H1 (cell line): ENCODE data around the gene ALPP. TPM values are rescaled to one million over a fixed set of nuclear protein-coding genes. Genes with fewer than 3 reads are reported as not detected.

Source experiments
- CTCF ChIA-PET: fragments of 300-600 bp; sonication (Branson Sonifier 250); formaldehyde crosslinking; loops from one replicate; lab custom pipeline; 2021; ENCODE audit not compliant: partially characterized antibody; lab: Charles Lee
- POLR2A ChIA-PET: fragments of 300-600 bp; sonication (Branson Sonifier 250); formaldehyde crosslinking; loops from one replicate; lab custom pipeline; 2021; ENCODE audit warnings: inconsistent platforms; ENCODE audit not compliant: partially characterized antibody; lab: Charles Lee
- DNase-seq, 2 experiments: peaks; one replicate each; pipeline versions ENCODE4 v3.0.0 to v3.0.0-alpha.2; 2010 to 2022; ENCODE audit warnings: low spot score in 2 of 2, low read depth in 1 of 2, mixed read lengths in 1 of 2
- FAIRE-seq: peaks from 2 replicates; lab custom pipeline; 2011; peaks lifted over from hg19 to GRCh38; lab: Jason Lieb, UNC
- H2AFZ ChIP-seq: 2 replicates; pipeline ENCODE4 v1.8.1; 2012; ENCODE audit warnings: low read length, inconsistent platforms
- H2AK5ac ChIP-seq: 2 replicates; pipeline ENCODE4 v1.6.1; 2013; ENCODE audit warnings: low read depth, low read length
- H2BK120ac ChIP-seq: replicated peaks from 2 replicates; pipeline ENCODE3; 2013; ENCODE audit warnings: low read depth, low read length, inconsistent platforms
- H2BK12ac ChIP-seq: 2 replicates; pipeline ENCODE4 v1.6.1; 2013; ENCODE audit warnings: low read depth, low read length
- H2BK15ac ChIP-seq: 2 replicates; pipeline ENCODE4 v1.6.1; 2013; ENCODE audit warnings: low read length
- H2BK20ac ChIP-seq: 2 replicates; pipeline ENCODE4 v1.6.1; 2013; ENCODE audit warnings: low read length
- H2BK5ac ChIP-seq: 2 replicates; pipeline ENCODE4 v1.6.1; 2013; ENCODE audit warnings: low read depth, low read length
- H3K14ac ChIP-seq: 2 replicates; pipeline ENCODE4 v1.6.1; 2013; ENCODE audit warnings: inconsistent platforms; ENCODE audit not compliant: insufficient read length
- H3K18ac ChIP-seq: 2 replicates; pipeline ENCODE4 v1.6.1; 2013; ENCODE audit warnings: low read length; ENCODE audit errors: extremely low read depth
- H3K23ac ChIP-seq: 2 replicates; pipeline ENCODE4 v1.6.1; 2013; ENCODE audit warnings: inconsistent platforms; ENCODE audit not compliant: insufficient read length
- H3K23me2 ChIP-seq: 2 replicates; pipeline ENCODE4 v1.6.1; 2013; ENCODE audit warnings: low read depth, low read length
- H3K27ac ChIP-seq: 2 replicates; pipeline ENCODE4 v1.6.1; 2011; ENCODE audit warnings: low read depth, low read length, inconsistent platforms
- H3K27me3 ChIP-seq, 4 experiments: replicated peaks in 1 of 4; 1 replicate in 1 of 4; 2 replicates in 3 of 4; pipeline versions ENCODE4 v1.6.1 to v1.8.1; 2011 to 2013; ENCODE audit warnings: low read length in 3 of 4, mild to moderate bottlenecking in 3 of 4, inconsistent platforms in 2 of 4, mixed read lengths in 2 of 4, moderate library complexity in 1 of 4; ENCODE audit not compliant: control insufficient read depth in 3 of 4, insufficient read depth in 3 of 4; ENCODE audit errors: extremely low read depth in 1 of 4
- H3K36me3 ChIP-seq, 4 experiments: 2 replicates each; pipeline versions ENCODE4 v1.6.1 to v1.8.1; 2011 to 2013; ENCODE audit warnings: mild to moderate bottlenecking in 4 of 4, low read length in 3 of 4, moderate library complexity in 2 of 4, control low read depth in 1 of 4, inconsistent platforms in 1 of 4; ENCODE audit not compliant: insufficient read depth in 4 of 4, control insufficient read depth in 2 of 4
- H3K4ac ChIP-seq: replicated peaks from 2 replicates; pipeline ENCODE3; 2013; ENCODE audit warnings: low read length, low read depth, mixed read lengths, inconsistent platforms; ENCODE audit not compliant: insufficient read length
- H3K4me1 ChIP-seq, 4 experiments: replicated peaks in 1 of 4; 1 replicate in 1 of 4; 2 replicates in 3 of 4; pipeline versions ENCODE4 v1.6.1 to v1.8.1; 2011 to 2013; ENCODE audit warnings: low read length in 3 of 4, inconsistent platforms in 2 of 4, mixed read lengths in 1 of 4; ENCODE audit not compliant: insufficient read depth in 4 of 4, control insufficient read depth in 3 of 4
- H3K4me2 ChIP-seq, 2 experiments: 2 replicates each; pipeline versions ENCODE4 v1.6.1 to v1.8.1; 2011 to 2013; ENCODE audit warnings: low read depth in 2 of 2, low read length in 2 of 2, control low read depth in 1 of 2, inconsistent platforms in 1 of 2, mild to moderate bottlenecking in 1 of 2; ENCODE audit not compliant: insufficient read depth in 1 of 2
- H3K4me3 ChIP-seq, 4 experiments: fragments of 200-600, 300-600 bp in 1 of 4; sonication (generic), shearing (Covaris generic), sonication (Bioruptor Twin) in 1 of 4; 2 replicates each; pipeline versions ENCODE4 v1.5.1 to v1.8.1; 2011 to 2016; ENCODE audit warnings: low read length in 4 of 4, low read depth in 3 of 4, control low read depth in 2 of 4, inconsistent platforms in 2 of 4, mild to moderate bottlenecking in 2 of 4, mixed read lengths in 1 of 4, moderate library complexity in 1 of 4; ENCODE audit not compliant: insufficient read depth in 2 of 4; ENCODE audit errors: extremely low read depth in 1 of 4
- H3K56ac ChIP-seq: replicated peaks from 2 replicates; pipeline ENCODE3; 2013; ENCODE audit warnings: low read depth, mild to moderate bottlenecking, mixed read lengths, low read length, inconsistent platforms; ENCODE audit not compliant: insufficient read length
- H3K79me1 ChIP-seq: 2 replicates; pipeline ENCODE4 v1.6.1; 2013; ENCODE audit warnings: low read depth, low read length, control low read depth
- H3K79me2 ChIP-seq, 2 experiments: 2 replicates each; pipeline versions ENCODE4 v1.6.1 to v1.8.1; 2012 to 2013; ENCODE audit warnings: low read length in 2 of 2, mild to moderate bottlenecking in 2 of 2, inconsistent platforms in 1 of 2; ENCODE audit not compliant: insufficient read depth in 2 of 2, control insufficient read depth in 1 of 2
- H3K9ac ChIP-seq, 4 experiments: replicated peaks in 1 of 4; 1 replicate in 1 of 4; 2 replicates in 3 of 4; pipeline versions ENCODE4 v1.6.1 to v1.8.1; 2011 to 2013; ENCODE audit warnings: low read depth in 3 of 4, low read length in 3 of 4, control low read depth in 2 of 4, mild to moderate bottlenecking in 2 of 4, moderate library complexity in 2 of 4, inconsistent platforms in 1 of 4; ENCODE audit errors: extremely low read depth in 1 of 4
- H3K9me3 ChIP-seq, 2 experiments: 2 replicates each; pipeline versions ENCODE4 v1.6.1 to v1.8.1; 2012 to 2013; ENCODE audit warnings: mild to moderate bottlenecking in 2 of 2, moderate library complexity in 2 of 2, control low read depth in 1 of 2, inconsistent platforms in 1 of 2, low read depth in 1 of 2, low read length in 1 of 2, mixed read lengths in 1 of 2; ENCODE audit not compliant: insufficient read depth in 2 of 2
- H4K20me1 ChIP-seq, 2 experiments: replicated peaks in 1 of 2; 2 replicates each; pipeline versions ENCODE3 to v1.8.1; 2011 to 2013; ENCODE audit warnings: inconsistent platforms in 2 of 2, low read length in 2 of 2, mild to moderate bottlenecking in 1 of 2; ENCODE audit not compliant: insufficient read depth in 2 of 2, control insufficient read depth in 1 of 2
- H4K5ac ChIP-seq: 2 replicates; pipeline ENCODE4 v1.6.1; 2013; ENCODE audit warnings: low read length, low read depth, mixed read lengths, inconsistent platforms; ENCODE audit not compliant: insufficient read length
- H4K8ac ChIP-seq: 2 replicates; pipeline ENCODE4 v1.8.0; 2013; ENCODE audit warnings: mild to moderate bottlenecking, moderate library complexity, low read length, inconsistent platforms; ENCODE audit not compliant: insufficient read depth; ENCODE audit errors: extremely low read depth
- H4K91ac ChIP-seq: replicated peaks from 2 replicates; pipeline ENCODE3; 2013; ENCODE audit warnings: low read length, mixed read lengths, inconsistent platforms; ENCODE audit not compliant: insufficient read length
- ASH2L ChIP-seq: fragments of 200-600, 300-600 bp; sonication (generic); IDR thresholded peaks from one replicate; pipeline ENCODE4 v1.7.1; 2017; ENCODE audit warnings: low read length
- BRCA1 ChIP-seq: IDR thresholded peaks from 2 replicates; pipeline ENCODE4 v1.6.1; 2012; ENCODE audit warnings: low read depth, low read length, improper control_type of control experiment
- CBX5 ChIP-seq: fragments of 300-800, 300-1000 bp; sonication (generic); IDR thresholded peaks from 2 replicates; pipeline ENCODE4 v1.7.1; 2016; ENCODE audit warnings: antibody characterized with exemption, low read length, low read depth
- CREB1 ChIP-seq: IDR thresholded peaks from 2 replicates; pipeline ENCODE4 v1.6.1; 2012; ENCODE audit warnings: inconsistent platforms
- EGR1 ChIP-seq: IDR thresholded peaks from 2 replicates; pipeline ENCODE4 v1.6.1; 2011; ENCODE audit warnings: low read depth, low read length, borderline replicate concordance
- FOSL1 ChIP-seq: IDR thresholded peaks from 2 replicates; pipeline ENCODE4 v1.6.1; 2011; ENCODE audit warnings: mild to moderate bottlenecking, low read depth, low read length, moderate library complexity; ENCODE audit not compliant: insufficient read depth
- GABPA ChIP-seq: IDR thresholded peaks from 2 replicates; pipeline ENCODE4 v1.6.1; 2011; ENCODE audit warnings: mild to moderate bottlenecking, low read length, moderate library complexity, borderline replicate concordance; ENCODE audit not compliant: insufficient read depth
- HDAC6 ChIP-seq: IDR thresholded peaks from one replicate; pipeline ENCODE4 v1.7.1; 2012; ENCODE audit warnings: low read depth, mild to moderate bottlenecking, inconsistent platforms, low read length, moderate library complexity
- KDM5A ChIP-seq: fragments of 200-600 bp; IDR thresholded peaks from 2 replicates; pipeline ENCODE4 v1.7.1; 2012; ENCODE audit warnings: mild to moderate bottlenecking, low read length, inconsistent platforms, mixed read lengths
- NANOG ChIP-seq: IDR thresholded peaks from 2 replicates; pipeline ENCODE4 v1.6.1; 2011; ENCODE audit warnings: low read length, low read depth, mild to moderate bottlenecking, inconsistent platforms; ENCODE audit not compliant: insufficient read depth, poor library complexity, severe bottlenecking
- RFX5 ChIP-seq: IDR thresholded peaks from 2 replicates; pipeline ENCODE4 v1.6.1; 2011; ENCODE audit warnings: low read depth, low read length, improper control_type of control experiment, borderline replicate concordance
- SP4 ChIP-seq: IDR thresholded peaks from 2 replicates; pipeline ENCODE4 v1.6.1; 2012; ENCODE audit warnings: low read length, inconsistent platforms
- SUZ12 ChIP-seq: fragments of 200-600 bp; sonication (generic); IDR thresholded peaks from 2 replicates; pipeline ENCODE4 v1.6.1; 2012; ENCODE audit warnings: mild to moderate bottlenecking, inconsistent platforms, low read length, moderate library complexity, mixed read lengths
- TAF7 ChIP-seq: optimal IDR thresholded peaks from 2 replicates; pipeline ENCODE3; 2011; ENCODE audit warnings: low read depth, mild to moderate bottlenecking, inconsistent platforms, low read length, moderate library complexity, borderline replicate concordance
- TCF12 ChIP-seq: IDR thresholded peaks from 2 replicates; pipeline ENCODE4 v1.6.1; 2011; ENCODE audit warnings: low read depth, mild to moderate bottlenecking, low read length
- WGBS, 2 experiments: shearing (Covaris generic) in 1 of 2; methylation state at CpG; one replicate each; pipeline versions ENCODE4 v1.1.6 to v1.1.7; 2013 to 2015; ENCODE audit warnings: low lambda C conversion rate in 2 of 2, mixed read lengths in 2 of 2, inconsistent platforms in 1 of 2, low coverage in 1 of 2, missing lambda C conversion rate in 1 of 2; ENCODE audit not compliant: insufficient replicate concordance in 2 of 2, insufficient coverage in 1 of 2, insufficient read length in 1 of 2; ENCODE audit errors: extremely low coverage in 1 of 2, missing lambda C conversion rate in 1 of 2; 5-methylcytosine and 5-hydroxymethylcytosine counted together
- polyA plus RNA-seq, 7 experiments: library from polyadenylated mRNA; depleted of rRNA in 3 of 7; stranded (reverse) in 5 of 7; unstranded in 2 of 7; fragments of >200 nt in 5 of 7; fragments of 200-250 nt in 2 of 7; gene quantifications; 1 replicate in 5 of 7; 2 replicates in 1 of 7; 4 replicates in 1 of 7; pipeline versions ENCODE4 v1.2.1 to v1.2.3, GENCODE V29; 2011 to 2013; ENCODE audit warnings: missing spikeins in 2 of 7, mixed read lengths in 2 of 7
- total RNA-seq: library from RNA; stranded (reverse); fragmentation: NEBNext Ultra II Directional; extraction: Animal tissue kit (Norgen Biotek cat#: 25700); gene quantifications from 2 replicates; pipeline ENCODE4 v1.2.1, GENCODE V29; 2021

ALPP gene
- total and polyA plus RNA-seq, 2 of the 8 experiments (the other 6 are each of a cell fraction or from before 2014, with no cell fraction given) = 0.15 TPM

GRCh38 chr2:232376260-232376659 lies 2.3 kb upstream of the ALPP start:
- H4K5ac ChIP-seq = peak overlapping the region; percentile 76
- H2BK5ac ChIP-seq = peak overlapping the region; percentile 21; the same call in 1 of the 2 replicates
- CTCF ChIA-PET = interaction anchor here (1.2 to 8.3 kb wide), 10 partner anchors 10 to 470 kb away, joined by 3 to 88 read pairs (median 6); no protein-coding TSS in a partner anchor
- H3K79me1 ChIP-seq = no peaks in the 10 kb centered on the region
- H3K56ac ChIP-seq = no peak overlapping the region
- no peaks in the 10 kb centered on the region; a peak in 1 of 7 replicates for H3K27me3 ChIP-seq
- no peaks in the 10 kb centered on the region for H3K79me2 ChIP-seq
- H4K20me1 ChIP-seq = no peaks in the 10 kb centered on the region
- H3K4ac ChIP-seq = no peak overlapping the region
- H3K9me3 ChIP-seq = no peaks in the 10 kb centered on the region
- H2AK5ac ChIP-seq = peak overlapping the region; percentile 9; the same call in 1 of the 2 replicates
- POLR2A ChIA-PET = interaction anchor here (1.0 to 1.9 kb wide), 4 partner anchors 8 to 45 kb away, joined by 3 to 7 read pairs (median 4); no protein-coding TSS in a partner anchor
- no peak overlapping the region for H3K4me3 ChIP-seq
- peaks cover 0 to 12% (median 4%) of the 10 kb centered on the region in 4 experiments; a peak in 5 of 7 replicates for H3K4me1 ChIP-seq
- H3K36me3 ChIP-seq = no peaks in the 10 kb centered on the region
- H2BK15ac ChIP-seq = peak overlapping the region; percentile 31
- peak overlapping the region; percentile 71; the same call in 1 of the 2 replicates for H2BK12ac ChIP-seq
- 0 out of 2 replicates have a peak overlapping the region, but pooled peaks have one; percentile 7 for H2BK20ac ChIP-seq
- H4K91ac ChIP-seq = no peak overlapping the region
- no peak overlapping the region for H2BK120ac ChIP-seq
- FAIRE-seq = no peak
- H2AFZ ChIP-seq = no peak overlapping the region
- no peak overlapping the region for H3K14ac ChIP-seq
- no peak overlapping the region for H3K18ac ChIP-seq
- H3K27ac ChIP-seq = no peak overlapping the region
- no peak for DNase-seq
- H3K23me2 ChIP-seq = no peaks in the 10 kb centered on the region
- H3K23ac ChIP-seq = no peak overlapping the region
- H3K4me2 ChIP-seq = no peak overlapping the region; a peak in 1 of 4 replicates
- no peak overlapping the region for H4K8ac ChIP-seq
- H3K9ac ChIP-seq = no peak overlapping the region
- WGBS, 2 experiments = 93% methylated on average over 4 of the region's 4 CpGs; no CpG with 5 or more reads in 1 of the 2 experiments
- no peak for TF ChIP-seq ASH2L
- TF ChIP-seq SP4 = no peak
- TF ChIP-seq CREB1 = no peak
- no peak for TF ChIP-seq CBX5
- no peak for TF ChIP-seq SUZ12
- TF ChIP-seq TAF7 = no peak
- TF ChIP-seq GABPA = no peak
- TF ChIP-seq RFX5 = no peak
- TF ChIP-seq FOSL1 = no peak
- no peak for TF ChIP-seq EGR1
- TF ChIP-seq HDAC6 = no peak
- no peak for TF ChIP-seq TCF12
- TF ChIP-seq NANOG = no peak
- no peak for TF ChIP-seq KDM5A
- TF ChIP-seq BRCA1 = no peak
